Suprapubic skin (tissue), 4 donors: Measurements from ENCODE around the gene RALGPS1.

Source experiments
- EP300 ChIP-seq: sonication (generic); formaldehyde crosslinking; IDR thresholded peaks from one replicate; pipeline ENCODE4 v1.6.1; 2017; ENCODE audit warnings: antibody characterized with exemption
- POLR2A ChIP-seq, 2 donors: fragments of 450-650 bp; IDR thresholded peaks; one replicate each; pipeline ENCODE4 v1.6.1; 2017; ENCODE audit warnings: antibody characterized with exemption in 2 of 2, mild to moderate bottlenecking in 2 of 2, moderate library complexity in 2 of 2
- POLR2AphosphoS5 ChIP-seq, 3 donors: sonication (generic); formaldehyde crosslinking; IDR thresholded peaks; one replicate each; pipeline ENCODE4 v1.6.1; 2017; ENCODE audit warnings: antibody characterized with exemption in 3 of 3
- TF ChIP-seq, protein P1 (sequence below), 2 donors: fragments of 200-600 bp in 1 of 2; fragments of 450-650 bp in 1 of 2; sonication (generic) in 1 of 2; IDR thresholded peaks; one replicate each; pipeline ENCODE4 v1.5.1; 2016 to 2019; ENCODE audit warnings: antibody characterized with exemption in 2 of 2, mild to moderate bottlenecking in 1 of 2, moderate library complexity in 1 of 2

DNA sequence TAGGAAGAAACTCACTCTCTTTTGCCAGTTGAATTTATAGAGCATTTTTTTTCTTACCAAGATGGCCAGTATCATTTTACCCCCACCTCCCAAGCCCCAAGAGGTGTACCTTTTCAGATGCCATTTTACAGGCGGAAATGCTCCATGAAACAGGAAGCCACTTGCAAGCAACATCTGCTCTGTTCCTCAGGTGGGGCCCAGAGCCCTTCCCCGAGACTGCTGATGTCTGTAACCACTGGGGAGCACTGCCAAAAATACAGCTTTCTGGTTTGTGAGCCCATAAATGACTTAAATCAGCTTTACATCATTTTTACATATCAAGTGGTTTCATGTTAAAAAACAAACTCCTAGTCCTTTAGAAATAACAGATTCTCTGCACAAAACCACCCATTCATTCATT is 307.1 kb downstream of the RALGPS1 start:
- TF ChIP-seq POLR2A (IDR thresholded peaks at IDR 0.05) (no peak), POLR2AphosphoS5 (IDR thresholded peaks at IDR 0.05) (no peak), EP300 (no peak)
- TF ChIP-seq, protein P1, sequence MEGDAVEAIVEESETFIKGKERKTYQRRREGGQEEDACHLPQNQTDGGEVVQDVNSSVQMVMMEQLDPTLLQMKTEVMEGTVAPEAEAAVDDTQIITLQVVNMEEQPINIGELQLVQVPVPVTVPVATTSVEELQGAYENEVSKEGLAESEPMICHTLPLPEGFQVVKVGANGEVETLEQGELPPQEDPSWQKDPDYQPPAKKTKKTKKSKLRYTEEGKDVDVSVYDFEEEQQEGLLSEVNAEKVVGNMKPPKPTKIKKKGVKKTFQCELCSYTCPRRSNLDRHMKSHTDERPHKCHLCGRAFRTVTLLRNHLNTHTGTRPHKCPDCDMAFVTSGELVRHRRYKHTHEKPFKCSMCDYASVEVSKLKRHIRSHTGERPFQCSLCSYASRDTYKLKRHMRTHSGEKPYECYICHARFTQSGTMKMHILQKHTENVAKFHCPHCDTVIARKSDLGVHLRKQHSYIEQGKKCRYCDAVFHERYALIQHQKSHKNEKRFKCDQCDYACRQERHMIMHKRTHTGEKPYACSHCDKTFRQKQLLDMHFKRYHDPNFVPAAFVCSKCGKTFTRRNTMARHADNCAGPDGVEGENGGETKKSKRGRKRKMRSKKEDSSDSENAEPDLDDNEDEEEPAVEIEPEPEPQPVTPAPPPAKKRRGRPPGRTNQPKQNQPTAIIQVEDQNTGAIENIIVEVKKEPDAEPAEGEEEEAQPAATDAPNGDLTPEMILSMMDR (IDR thresholded peaks at IDR 0.05): no peak
